GM21576 (cell line): ENCODE measurements around the gene ATP2B1.

Experiments
- ATAC-seq: cut with Tn5 transposase; IDR thresholded peaks from one replicate; pipeline ENCODE4 v1.9.1; 2021; ENCODE audit warnings: mild to moderate bottlenecking, moderate library complexity; ENCODE audit not compliant: unreplicated experiment

ATP2B1 gene

DNA sequence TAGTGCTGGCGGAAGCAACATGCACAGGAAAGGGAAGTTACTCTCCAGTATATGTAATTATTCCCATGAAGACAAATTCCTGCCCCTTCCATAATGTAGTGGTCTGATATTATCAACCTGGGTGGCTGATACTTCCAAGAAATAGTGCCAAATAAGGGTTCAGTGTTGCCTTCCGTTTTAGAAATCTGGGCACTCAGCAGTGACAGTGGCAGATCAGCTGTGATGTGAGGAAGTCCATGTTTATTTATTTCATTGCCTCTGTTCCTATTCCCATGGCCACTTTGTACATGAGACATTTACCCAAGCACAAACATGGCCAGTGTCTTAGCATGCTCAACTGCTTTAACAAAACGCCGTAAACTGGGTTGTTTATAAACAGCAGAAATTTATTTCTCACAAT lies 162.5 kb downstream of the ATP2B1 start:
- no peak for ATAC-seq

DNA sequence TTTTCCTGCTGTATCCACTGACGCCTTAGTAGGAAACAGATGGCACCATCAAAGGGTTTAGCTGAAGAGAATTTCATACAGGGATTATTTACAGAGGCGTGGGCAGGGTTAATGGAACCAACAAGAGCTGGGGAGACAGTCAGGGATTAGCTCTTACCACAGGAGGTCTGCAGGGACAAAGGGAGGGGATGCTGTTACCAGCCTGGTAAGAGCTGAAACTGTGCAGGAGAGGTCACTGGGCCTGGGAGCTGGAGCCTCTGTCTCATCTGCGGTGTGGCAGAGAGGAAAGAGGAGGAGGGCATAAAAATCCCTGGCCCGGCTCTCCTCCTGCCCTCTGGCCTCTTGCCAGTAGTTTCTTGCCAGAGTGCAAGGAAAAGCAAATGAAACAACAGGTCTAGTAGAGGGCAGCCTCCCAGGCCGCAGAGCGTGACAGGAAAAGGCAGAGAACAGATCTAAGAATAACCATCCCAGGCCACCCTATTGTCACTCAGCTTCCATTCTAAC lies 163.9 kb downstream of the ATP2B1 start:
- no peak for ATAC-seq

DNA sequence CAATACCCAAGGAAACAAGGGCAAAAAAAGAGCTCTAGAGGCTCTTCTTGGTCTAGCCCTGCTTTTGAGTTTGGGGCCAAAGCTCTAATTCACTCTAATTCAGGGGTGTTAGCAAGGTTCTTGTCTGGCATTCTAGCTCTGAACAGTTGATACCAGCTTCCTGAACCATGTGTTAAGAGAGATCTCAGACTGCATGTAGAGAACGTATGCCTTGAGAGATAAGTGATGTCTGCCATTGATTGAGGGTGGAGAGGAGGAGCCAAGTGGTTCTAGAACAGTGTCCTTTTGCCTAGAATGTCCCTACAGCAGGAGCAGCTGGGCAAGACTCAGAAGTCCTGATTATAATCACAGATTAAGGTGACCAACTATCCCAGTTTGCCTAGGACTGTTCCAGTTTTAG lies 164.6 kb downstream of the ATP2B1 start:
- no peak for ATAC-seq

DNA sequence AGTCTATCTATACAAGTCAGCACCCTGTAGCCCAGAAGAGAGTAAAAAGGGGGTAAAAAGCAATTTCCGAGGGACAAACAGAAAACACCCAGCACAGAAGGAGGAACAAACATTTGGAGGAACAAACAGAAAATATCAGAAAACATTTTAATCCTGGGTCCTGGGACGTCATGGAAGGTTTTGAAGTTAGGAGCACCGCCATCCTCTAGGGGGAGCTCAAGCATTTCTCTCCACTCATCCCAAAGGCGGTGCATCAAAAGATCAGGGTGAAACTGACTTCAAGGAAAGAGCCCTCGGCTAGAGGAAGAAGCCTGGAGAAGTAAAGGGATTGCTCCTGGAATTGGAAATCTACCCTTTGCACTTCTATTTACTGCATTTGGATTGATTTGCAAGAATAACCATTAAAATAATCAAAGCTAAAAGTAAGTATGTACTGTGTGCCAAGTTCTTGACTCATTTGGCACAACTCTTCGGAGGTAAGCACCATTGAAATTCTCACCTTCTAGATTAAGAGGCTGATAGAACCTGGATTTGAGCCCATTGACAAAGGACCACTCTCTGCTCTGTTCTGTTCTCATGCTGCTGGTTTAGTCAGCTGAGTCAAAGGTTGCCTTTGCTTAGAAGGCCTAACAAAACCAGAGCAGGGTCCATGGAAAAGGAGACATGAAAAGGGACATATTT lies 165.6 kb downstream of the ATP2B1 start:
- peak; percentile 87 for ATAC-seq

DNA sequence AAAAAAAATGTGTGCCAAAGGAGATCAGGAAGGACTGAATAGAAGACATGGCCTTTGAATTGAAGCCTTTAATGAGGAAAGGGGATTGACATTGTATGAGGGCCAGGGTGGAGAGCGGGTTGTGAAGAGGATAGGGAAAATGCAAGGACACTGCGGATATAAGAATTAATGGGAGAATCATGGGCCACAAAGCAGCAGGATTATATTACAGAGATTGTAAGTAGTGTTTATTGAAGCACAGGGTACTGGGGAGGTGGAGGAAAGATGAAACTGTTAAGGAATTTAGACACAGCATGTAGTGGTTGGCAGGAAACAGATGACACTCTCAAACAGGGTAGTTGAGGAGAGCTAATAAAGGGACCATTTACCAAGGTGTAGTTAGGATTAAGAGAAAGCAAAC lies 166.4 kb downstream of the ATP2B1 start:
- no peak for ATAC-seq

DNA sequence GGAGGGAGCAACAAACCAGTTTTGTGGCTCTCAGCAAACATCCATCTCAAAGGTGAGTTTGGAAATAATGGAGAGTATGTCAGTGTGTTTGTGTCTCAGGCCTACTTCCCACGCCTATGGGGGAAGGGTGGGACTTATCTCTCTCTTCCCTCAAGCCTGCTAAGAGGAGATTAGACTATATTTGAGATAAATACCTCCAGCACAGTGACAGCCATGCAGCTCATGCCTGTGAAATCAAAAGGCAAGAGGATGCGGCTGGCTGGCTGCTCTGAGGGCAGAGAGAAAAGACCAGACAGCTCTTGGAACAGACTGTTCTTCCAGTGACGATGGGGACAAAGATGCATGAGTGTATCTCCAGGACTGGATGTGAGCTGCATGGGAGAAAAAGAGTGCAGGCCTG lies 168.1 kb downstream of the ATP2B1 start:
- no peak for ATAC-seq

DNA sequence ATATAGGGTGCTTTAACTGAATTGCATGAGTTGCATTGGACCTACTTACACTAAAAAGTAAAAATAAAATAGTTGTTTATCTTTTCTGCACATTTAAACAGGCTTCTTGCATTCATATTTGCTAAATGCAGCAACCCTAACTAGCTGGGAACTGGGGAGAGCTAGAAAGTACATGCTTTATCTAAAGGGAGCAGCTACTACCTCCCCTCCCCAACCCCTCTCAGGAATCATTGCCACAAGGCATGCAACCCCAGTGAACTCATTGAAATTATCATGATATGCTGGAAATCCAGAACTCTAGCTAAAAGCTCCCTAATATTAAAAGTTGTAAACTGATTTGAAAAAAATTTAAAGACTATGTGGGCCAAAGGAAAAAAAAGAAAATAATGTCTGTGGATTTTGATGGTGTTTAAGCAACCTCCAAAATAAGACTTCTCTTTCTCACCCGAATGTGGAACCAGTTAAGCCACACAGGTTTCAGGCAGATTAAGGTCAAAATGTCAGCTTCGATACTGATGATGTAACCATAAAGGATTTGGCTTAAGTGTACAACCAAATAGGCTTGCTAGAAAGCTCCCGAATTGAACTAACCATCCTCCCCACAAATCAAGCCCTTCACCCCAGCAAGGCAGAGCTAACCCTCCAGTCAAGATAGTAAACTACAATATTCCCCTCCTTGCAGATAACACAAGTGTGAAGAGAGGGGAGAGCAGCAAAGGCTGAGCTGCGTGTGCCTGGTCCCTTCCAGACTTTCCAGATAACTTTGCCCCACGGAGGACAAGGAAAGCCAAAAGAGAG lies 169.0 kb downstream of the ATP2B1 start:
- no peak for ATAC-seq

DNA sequence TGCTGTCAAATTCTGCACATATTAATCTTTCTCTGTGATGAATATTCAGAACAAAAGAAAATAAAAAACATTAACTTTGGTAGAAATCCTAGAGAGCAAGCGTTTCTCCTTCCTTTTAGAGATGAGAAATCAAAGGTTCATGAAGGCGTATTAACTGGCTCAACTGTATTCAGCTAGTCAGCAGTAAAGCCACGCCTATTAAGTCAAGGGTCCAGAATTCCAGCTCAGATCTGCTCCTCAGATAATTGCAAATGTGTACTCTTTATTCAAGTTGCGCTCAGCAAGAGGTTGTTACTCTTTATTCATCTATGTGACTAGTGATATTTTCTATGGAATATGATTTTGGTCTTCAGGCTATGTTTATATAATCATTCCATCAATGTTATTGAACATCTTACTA lies 169.7 kb downstream of the ATP2B1 start:
- no peak for ATAC-seq
